Left lung (tissue), 10 donors: ENCODE results near the gene BBS4. TPM values are rescaled to one million over a fixed set of nuclear protein-coding genes. Genes with fewer than 3 reads are reported as not detected.
"Not testable (repeated sequence)": the region's sequence is repeated elsewhere in the genome, so short reads cannot be mapped to it uniquely, and the experiment has no call there.

Experiments
- ATAC-seq: fragments of 200-7000 bp; cut with Tn5 transposase; one replicate; pipeline ENCODE4 v1.9.1; 2020; ENCODE audit warnings: moderate library complexity
- DNase-seq, 4 donors: peaks; one replicate each; pipeline ENCODE4 v3.0.0-alpha.2; 2013 to 2020
- H3K27ac ChIP-seq, 2 donors: fragments of 200-600 bp; sonication (generic) in 1 of 2; one replicate each; pipeline versions ENCODE4 v1.5.0 to v1.8.0; 2020 to 2021
- H3K27me3 ChIP-seq, 2 donors: fragments of 200-600 bp; sonication (generic) in 1 of 2; one replicate each; pipeline versions ENCODE4 v1.5.0 to v1.8.0; 2020 to 2021
- H3K36me3 ChIP-seq, 2 donors: fragments of 200-600 bp; sonication (generic) in 1 of 2; one replicate each; pipeline versions ENCODE4 v1.5.0 to v1.8.0; 2020 to 2021
- H3K4me1 ChIP-seq, 2 donors: fragments of 200-600 bp; one replicate each; pipeline ENCODE4 v1.8.0; 2021
- H3K4me3 ChIP-seq, 2 donors: fragments of 200-600 bp; sonication (generic) in 1 of 2; one replicate each; pipeline versions ENCODE4 v1.5.0 to v1.8.0; 2020 to 2021; ENCODE audit warnings: mild to moderate bottlenecking in 1 of 2
- H3K9me3 ChIP-seq, 2 donors: fragments of 200-600 bp; sonication (generic) in 1 of 2; one replicate each; pipeline versions ENCODE4 v1.5.0 to v1.8.0; 2020 to 2021
- CTCF ChIP-seq, 2 donors: fragments of 200-600 bp; sonication (generic) in 1 of 2; IDR thresholded peaks; one replicate each; pipeline versions ENCODE4 v1.5.0 to v1.8.0; 2021; ENCODE audit warnings: antibody characterized with exemption in 2 of 2
- intact Hi-C, 2 donors: fragments of 100-400 bp; cut with DNase I; formaldehyde crosslinking; loops; one replicate each; pipeline versions ENCODE4 v1.11.2 to v1.14.2; 2022
- polyA plus RNA-seq, 6 donors: library from polyadenylated mRNA; unstranded; fragments of 120-200 nt; gene quantifications; one replicate each; pipeline ENCODE4 v1.2.1, GENCODE V29; 2013; ENCODE audit not compliant: insufficient read length in 6 of 6
- total RNA-seq, 2 donors: library from RNA; stranded (reverse); fragmentation: NEBNext Ultra II Directional; extraction: Animal tissue kit (Norgen Biotek cat#: 25700); gene quantifications; one replicate each; pipeline ENCODE4 v1.2.1, GENCODE V29; 2021
- donor health status: DM: no; HTN: yes; CAD: no.
- donor health status: DM: no; HTN: no; CAD: no.

Gene BBS4
- total and polyA plus RNA-seq, 8 donors: 16.7 to 63.4 (median 47.4) TPM

- H3K9me3 ChIP-seq, ATAC-seq, H3K27me3 ChIP-seq, H3K4me3 ChIP-seq, DNase-seq, H3K27ac ChIP-seq, H3K4me1 ChIP-seq, intact Hi-C loops, H3K36me3 ChIP-seq: not testable (repeated sequence)
Observed at GRCh38 chr15:72665706-72666105, 20.3 kb upstream of the BBS4 start.

- H3K4me3 ChIP-seq, H3K4me1 ChIP-seq, H3K27ac ChIP-seq, DNase-seq, H3K36me3 ChIP-seq, ATAC-seq, intact Hi-C loops, H3K9me3 ChIP-seq: not testable (repeated sequence)
- peaks cover 0 to 20% of the 10 kb centered on the region in 2 donors for H3K27me3 ChIP-seq
Observed at GRCh38 chr15:72669803-72670202, 16.2 kb upstream of the BBS4 start.

GRCh38 chr15:72670656-72671352 is 15.2 kb upstream of the BBS4 start:
- intact Hi-C loops, H3K4me1 ChIP-seq, H3K27ac ChIP-seq, H3K4me3 ChIP-seq, H3K9me3 ChIP-seq, H3K36me3 ChIP-seq: not testable (repeated sequence)
- TF ChIP-seq CTCF (IDR thresholded peaks at IDR 0.05): peak; percentile 38 to 83
- ATAC-seq (peak; percentile 100), DNase-seq (peak; percentile 44 to 93 (median 74))
- H3K27me3 ChIP-seq: peaks cover 0 to 30% of the 10 kb centered on the region in 2 donors

- no peaks in the 10 kb centered on the region for H3K9me3 ChIP-seq
- no peak for DNase-seq
- ATAC-seq: no peak
- H3K4me3 ChIP-seq: no peak overlapping the region
- H3K36me3 ChIP-seq: no peaks in the 10 kb centered on the region
- no peaks in the 10 kb centered on the region for H3K4me1 ChIP-seq
- H3K27ac ChIP-seq: no peak overlapping the region
- TF ChIP-seq CTCF (IDR thresholded peaks at IDR 0.05): no peak
- H3K27me3 ChIP-seq: peaks cover 0 to 36% of the 10 kb centered on the region in 2 donors
- intact Hi-C loops: no loop called here
Observed at GRCh38 chr15:72671525-72671924, 14.5 kb upstream of the BBS4 start.

GRCh38 chr15:72676838-72677237 is 9.2 kb upstream of the BBS4 start:
- H3K36me3 ChIP-seq: no peaks in the 10 kb centered on the region
- no peak for DNase-seq
- H3K4me3 ChIP-seq: no peak overlapping the region
- intact Hi-C loops: no loop called here
- H3K27me3 ChIP-seq: peaks cover 17 to 69% of the 10 kb centered on the region in 2 donors
- no peak for ATAC-seq
- TF ChIP-seq CTCF (IDR thresholded peaks at IDR 0.05): no peak
- H3K9me3 ChIP-seq: no peaks in the 10 kb centered on the region
- H3K27ac ChIP-seq: no peak overlapping the region
- H3K4me1 ChIP-seq: no peaks in the 10 kb centered on the region

- intact Hi-C loops: no loop called here
- peaks cover 17 to 38% of the 10 kb centered on the region in 2 donors for H3K27me3 ChIP-seq
- ATAC-seq (no peak), DNase-seq (no peak)
- H3K4me3 ChIP-seq: no peak overlapping the region
- H3K27ac ChIP-seq: no peak overlapping the region
- H3K4me1 ChIP-seq: peaks cover 4 to 7% of the 10 kb centered on the region in 2 donors
- no peak for TF ChIP-seq CTCF (IDR thresholded peaks at IDR 0.05)
- H3K36me3 ChIP-seq: no peaks in the 10 kb centered on the region
- H3K9me3 ChIP-seq: no peaks in the 10 kb centered on the region
Observed at GRCh38 chr15:72680931-72681330, 5.1 kb upstream of the BBS4 start.
